Glutamatergic neuron (in vitro differentiated cells): Measurements from ENCODE around the gene MAGEB17. TPM values are rescaled to one million over a fixed set of nuclear protein-coding genes. Genes with fewer than 3 reads are reported as not detected.
A peak's percentile ranks its signal among the peaks of the same experiment; 100 is the strongest.
"Not testable (repeated sequence)": the region's sequence is repeated elsewhere in the genome, so short reads cannot be mapped to it uniquely, and the experiment has no call there.

Experiments
- DNase-seq: peaks from one replicate; pipeline ENCODE4 v3.0.0; 2022
- H3K27ac Mint-ChIP-seq: one replicate; pipeline ENCODE4 v1.8.0; 2020; ENCODE audit warnings: mild to moderate bottlenecking, mixed read lengths, inconsistent platforms; ENCODE audit not compliant: unreplicated experiment
- H3K27me3 Mint-ChIP-seq: one replicate; pipeline ENCODE4 v1.8.0; 2020; ENCODE audit warnings: mild to moderate bottlenecking, moderate library complexity, mixed read lengths, inconsistent platforms; ENCODE audit not compliant: unreplicated experiment
- H3K36me3 Mint-ChIP-seq: one replicate; pipeline ENCODE4 v1.8.0; 2020; ENCODE audit warnings: mild to moderate bottlenecking, mixed read lengths, inconsistent platforms; ENCODE audit not compliant: unreplicated experiment
- H3K4me1 Mint-ChIP-seq: one replicate; pipeline ENCODE4 v1.8.0; 2020; ENCODE audit warnings: mild to moderate bottlenecking, low read depth, mixed read lengths, inconsistent platforms; ENCODE audit not compliant: unreplicated experiment
- H3K4me3 Mint-ChIP-seq: one replicate; pipeline ENCODE4 v1.8.0; 2020; ENCODE audit warnings: mild to moderate bottlenecking, mixed read lengths, inconsistent platforms; ENCODE audit not compliant: unreplicated experiment
- H3K9me3 Mint-ChIP-seq: one replicate; pipeline ENCODE4 v1.8.0; 2020; ENCODE audit warnings: mild to moderate bottlenecking, moderate library complexity, mixed read lengths, inconsistent platforms; ENCODE audit not compliant: unreplicated experiment
- CTCF ChIP-seq: fragments of 200-600 bp; sonication (generic); IDR thresholded peaks from one replicate; pipeline ENCODE4 v1.5.0; 2021; ENCODE audit not compliant: partially characterized antibody, unreplicated experiment
- total RNA-seq: library from RNA; stranded (reverse); fragmentation: NEBNext Ultra II Directional; extraction: Animal tissue kit (Norgen Biotek cat#: 25700); gene quantifications from one replicate; pipeline ENCODE4 v1.2.1, GENCODE V29; 2021; ENCODE audit not compliant: unreplicated experiment

The MAGEB17 gene
- total RNA-seq, 1 donor from 2014 or later: not detected

- TF ChIP-seq CTCF: no peak
- H3K27me3 Mint-ChIP-seq: no peaks in the 10 kb centered on the region
- DNase-seq: no peak
- no peaks in the 10 kb centered on the region for H3K9me3 Mint-ChIP-seq
- H3K4me1 Mint-ChIP-seq: no peaks in the 10 kb centered on the region
- H3K36me3 Mint-ChIP-seq: no peaks in the 10 kb centered on the region
- H3K4me3 Mint-ChIP-seq: no peak overlapping the region
- no peak overlapping the region for H3K27ac Mint-ChIP-seq
These were observed 8.2 kb downstream of the MAGEB17 start for GRCh38 chrX:16175329-16176061.

GRCh38 chrX:16177260-16177659 is 10.0 kb downstream of the MAGEB17 start:
- Mint-ChIP-seq H3K4me1 (no peaks in the 10 kb centered on the region), H3K4me3 (no peak overlapping the region), H3K27ac (no peak overlapping the region), H3K9me3 (no peaks in the 10 kb centered on the region), H3K36me3 (no peaks in the 10 kb centered on the region), H3K27me3 (peaks cover 4% of the 10 kb centered on the region)
- DNase-seq: no peak
- no peak for TF ChIP-seq CTCF

- H3K27me3 Mint-ChIP-seq, H3K36me3 Mint-ChIP-seq, H3K27ac Mint-ChIP-seq, DNase-seq, H3K9me3 Mint-ChIP-seq, H3K4me1 Mint-ChIP-seq, H3K4me3 Mint-ChIP-seq: not testable (repeated sequence)
These were observed 16.6 kb downstream of the MAGEB17 start for GRCh38 chrX:16183843-16184242.

GRCh38 chrX:16185725-16186136 is 18.4 kb downstream of the MAGEB17 start:
- no peak for TF ChIP-seq CTCF
- no peak overlapping the region for H3K4me3 Mint-ChIP-seq
- no peaks in the 10 kb centered on the region for H3K36me3 Mint-ChIP-seq
- peak overlapping the region; percentile 46 for H3K27ac Mint-ChIP-seq
- peaks cover 3% of the 10 kb centered on the region for H3K9me3 Mint-ChIP-seq
- DNase-seq: no peak
- H3K4me1 Mint-ChIP-seq: peaks cover 3% of the 10 kb centered on the region
- H3K27me3 Mint-ChIP-seq: peaks cover 4% of the 10 kb centered on the region

GRCh38 chrX:16186380-16187007 is 19.2 kb downstream of the MAGEB17 start:
- Mint-ChIP-seq H3K4me3 (no peak overlapping the region), H3K27me3 (peaks cover 2% of the 10 kb centered on the region), H3K4me1 (peaks cover 3% of the 10 kb centered on the region), H3K36me3 (no peaks in the 10 kb centered on the region), H3K27ac (peak overlapping the region; percentile 46), H3K9me3 (peaks cover 3% of the 10 kb centered on the region)
- no peak for TF ChIP-seq CTCF
- no peak for DNase-seq
